B cell (primary cell): Measurements from ENCODE around the gene CALN1. TPM values are rescaled to one million over a fixed set of nuclear protein-coding genes. Genes with fewer than 3 reads are reported as not detected.

ENCODE experiments used
- ATAC-seq: fragments of 200-7000 bp; cut with Tn5 transposase; one replicate; pipeline ENCODE4 v1.10.0; 2021; ENCODE audit warnings: low read depth, mild to moderate bottlenecking, moderate number of reproducible peaks, moderate library complexity
- CTCF ChIA-PET: fragments of 350-600 bp; sonication (Branson Sonifier 250); formaldehyde crosslinking; loops from one replicate; lab custom pipeline; 2021; ENCODE audit warnings: antibody characterized with exemption, inconsistent platforms; lab: Charles Lee
- POLR2A ChIA-PET: fragments of 350-600 bp; sonication (Branson Sonifier 250); formaldehyde crosslinking; loops from one replicate; lab custom pipeline; 2021; ENCODE audit warnings: antibody characterized with exemption; lab: Charles Lee
- DNase-seq: peaks from one replicate; pipeline ENCODE4 v3.0.0; 2013
- H2AFZ ChIP-seq: 2 replicates; pipeline ENCODE4 v1.6.1; 2012; ENCODE audit warnings: mild to moderate bottlenecking, low read depth, low read length; ENCODE audit not compliant: insufficient read depth, poor library complexity, severe bottlenecking
- H3K27ac ChIP-seq, 2 donors: 1 replicate in 1 of 2; 2 replicates in 1 of 2; pipeline ENCODE4 v1.5.1; 2012 to 2013; ENCODE audit warnings: low read length in 2 of 2, mild to moderate bottlenecking in 2 of 2, moderate library complexity in 1 of 2
- H3K27me3 ChIP-seq, 4 experiments: fragments of 200-600 bp in 1 of 4; sonication (generic) in 1 of 4; replicated peaks in 1 of 4; 1 replicate in 2 of 4; 2 replicates in 2 of 4; pipeline versions ENCODE4 v1.6.1 to v1.7.0; 2013 to 2016; ENCODE audit warnings: low read length in 3 of 4, mild to moderate bottlenecking in 2 of 4, mixed read lengths in 1 of 4, moderate library complexity in 1 of 4; ENCODE audit not compliant: insufficient read depth in 4 of 4, control insufficient read depth in 3 of 4; ENCODE audit errors: control extremely low read depth in 1 of 4
- H3K36me3 ChIP-seq, 2 experiments: replicated peaks in 1 of 2; 1 replicate in 1 of 2; 2 replicates in 1 of 2; pipeline versions ENCODE4 v1.6.1 to v1.7.1; 2013; ENCODE audit warnings: low read length in 1 of 2; ENCODE audit not compliant: insufficient read depth in 2 of 2, control insufficient read depth in 1 of 2; ENCODE audit errors: control extremely low read depth in 1 of 2, extremely low read depth in 1 of 2
- H3K4me1 ChIP-seq, 2 donors: fragments of 200-600 bp in 1 of 2; sonication (generic) in 1 of 2; 1 replicate in 1 of 2; 2 replicates in 1 of 2; pipeline versions ENCODE4 v1.5.1 to v1.6.1; 2013 to 2017; ENCODE audit warnings: low read length in 2 of 2; ENCODE audit not compliant: control insufficient read depth in 2 of 2, insufficient read depth in 2 of 2
- H3K4me2 ChIP-seq: replicated peaks from 2 replicates; pipeline ENCODE3; 2012; ENCODE audit warnings: mild to moderate bottlenecking, low read depth, low read length; ENCODE audit not compliant: poor library complexity, severe bottlenecking
- H3K4me3 ChIP-seq, 5 experiments: fragments of 200-600 bp in 1 of 5; sonication (generic) in 1 of 5; 1 replicate in 3 of 5; 2 replicates in 2 of 5; pipeline versions ENCODE4 v1.5.1 to v1.7.0; 2011 to 2016; ENCODE audit warnings: low read length in 4 of 5, mild to moderate bottlenecking in 4 of 5, low read depth in 2 of 5, control low read depth in 1 of 5, moderate library complexity in 1 of 5; ENCODE audit not compliant: insufficient read depth in 1 of 5; ENCODE audit errors: control extremely low read depth in 1 of 5, extremely low read depth in 1 of 5
- H3K79me2 ChIP-seq: fragments of 200-600 bp; sonication (generic); one replicate; pipeline ENCODE4 v1.6.0; 2016; ENCODE audit warnings: low read length; ENCODE audit not compliant: control insufficient read depth, insufficient read depth
- H3K9ac ChIP-seq: fragments of 200-600 bp; sonication (generic); 2 replicates; pipeline ENCODE4 v1.6.1; 2017; ENCODE audit warnings: mild to moderate bottlenecking, low read length, moderate library complexity
- H3K9me3 ChIP-seq, 3 donors: one replicate each; pipeline versions ENCODE4 v1.6.1 to v1.7.1; 2013; ENCODE audit warnings: low read length in 2 of 3; ENCODE audit not compliant: control insufficient read depth in 2 of 3, insufficient read depth in 1 of 3; ENCODE audit errors: control extremely low read depth in 1 of 3
- H4K20me1 ChIP-seq: 2 replicates; pipeline ENCODE4 v1.6.0; 2012; ENCODE audit warnings: mild to moderate bottlenecking, low read length; ENCODE audit not compliant: insufficient read depth, control insufficient read depth, poor library complexity, severe bottlenecking
- H3K27ac Mint-ChIP-seq: one replicate; pipeline ENCODE4 v1.8.0; 2021; ENCODE audit warnings: mixed read lengths
- H3K27me3 Mint-ChIP-seq: one replicate; pipeline ENCODE4 v1.8.0; 2021; ENCODE audit warnings: mixed read lengths
- H3K4me1 Mint-ChIP-seq: one replicate; pipeline ENCODE4 v1.8.0; 2021; ENCODE audit warnings: mixed read lengths
- H3K4me3 Mint-ChIP-seq: one replicate; pipeline ENCODE4 v1.8.0; 2021; ENCODE audit warnings: mixed read lengths
- H3K9me3 Mint-ChIP-seq: one replicate; pipeline ENCODE4 v1.8.0; 2022; ENCODE audit warnings: mixed read lengths; ENCODE audit not compliant: insufficient read depth
- EZH2 ChIP-seq: IDR thresholded peaks from 2 replicates; pipeline ENCODE4 v1.6.1; 2012; ENCODE audit warnings: borderline replicate concordance, low read depth, mild to moderate bottlenecking, moderate library complexity, low read length; ENCODE audit not compliant: insufficient read depth, poor library complexity, severe bottlenecking
- WGBS: methylation state at CpG from one replicate; pipeline ENCODE4 v1.1.5; 2013; ENCODE audit warnings: missing lambda C conversion rate; ENCODE audit not compliant: insufficient coverage; 5-methylcytosine and 5-hydroxymethylcytosine counted together
- intact Hi-C: fragments of 100-400 bp; cut with micrococcal nuclease; formaldehyde crosslinking; loops from one replicate; pipeline ENCODE4 v1.10.0; 2022
- polyA plus RNA-seq: library from polyadenylated mRNA; depleted of rRNA; stranded (reverse); fragments of >200 nt; gene quantifications from 2 replicates; pipeline ENCODE4 v1.2.3, GENCODE V29; 2012
- total RNA-seq, 2 donors: library from RNA; stranded (reverse); fragments of 120-200 nt in 1 of 2; gene quantifications; 1 replicate in 1 of 2; 2 replicates in 1 of 2; pipeline versions ENCODE4 v1.2.3 to v1.2.4, GENCODE V29; 2013 to 2022
- TF ChIP-seq, protein P1 (sequence below): fragments of 200-600 bp; IDR thresholded peaks from one replicate; pipeline ENCODE4 v1.8.0; 2022; ENCODE audit warnings: antibody characterized with exemption, mild to moderate bottlenecking

Gene CALN1
- total and polyA plus RNA-seq, 2 donors (not counting 1 experiment from before 2014, with no cell fraction given), result not detected

DNA sequence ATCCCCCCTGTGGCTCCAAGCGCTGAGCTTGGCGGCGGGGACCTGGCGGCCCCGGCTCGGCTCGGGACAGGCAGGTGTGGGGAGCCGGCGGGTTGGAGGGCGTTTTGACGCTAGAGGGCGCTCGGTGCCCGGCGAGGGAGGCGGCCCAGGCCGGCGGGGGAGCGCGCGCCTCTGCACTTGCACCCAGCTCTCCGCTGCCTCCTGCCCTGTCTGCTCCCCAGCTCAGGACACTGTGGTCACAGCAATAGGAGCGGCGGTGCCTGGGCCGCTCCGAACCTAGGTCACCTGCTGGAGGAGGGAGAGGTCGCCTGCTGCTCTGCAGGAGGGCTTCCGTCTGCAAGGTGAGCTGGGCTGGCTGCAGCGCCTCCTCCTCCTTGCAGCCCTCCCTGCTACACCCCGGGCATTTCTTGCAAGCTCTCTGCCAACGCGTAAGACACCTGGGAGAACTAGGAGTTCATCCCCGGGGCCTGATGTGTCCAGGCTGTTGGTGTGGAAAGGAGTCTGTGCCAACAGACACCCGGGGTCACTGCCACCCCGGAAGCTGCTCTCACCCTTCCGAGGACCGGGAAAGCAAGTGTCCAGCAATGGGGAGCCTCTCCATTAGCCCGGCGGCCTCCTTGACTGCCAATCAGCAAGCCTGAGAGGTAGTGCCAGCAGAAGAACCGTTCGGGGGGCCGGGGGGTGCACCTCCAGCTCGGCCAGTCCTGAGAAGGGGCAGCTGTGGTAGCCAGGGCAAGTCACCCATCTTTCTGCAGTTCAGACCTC is 659.8 kb downstream of the CALN1 start:
- Histone ChIP-seq H3K79me2 (no peaks in the 10 kb centered on the region), H3K27ac (no peak overlapping the region), H4K20me1 (no peaks in the 10 kb centered on the region), H2AFZ (no peak overlapping the region), H3K9ac (no peak overlapping the region), H3K9me3 (peaks cover 0 to 14% (median 0%) of the 10 kb centered on the region in 3 donors), H3K4me1 (no peaks in the 10 kb centered on the region), H3K36me3 (no peaks in the 10 kb centered on the region), H3K4me2 (no peak overlapping the region), H3K4me3 (no peak overlapping the region), H3K27me3 (peaks cover 0 to 6% (median 0%) of the 10 kb centered on the region in 4 experiments)
- intact Hi-C loops, result no loop called here
- ChIA-PET POLR2A (no interaction called here), CTCF (interaction anchor here (0.6 to 1.1 kb wide), 3 partner anchors 13 to 80 kb away, joined by 3 to 4 read pairs (median 4); no protein-coding TSS in a partner anchor)
- no peak overlapping the region for H3K27ac Mint-ChIP-seq
- TF ChIP-seq, protein P1, sequence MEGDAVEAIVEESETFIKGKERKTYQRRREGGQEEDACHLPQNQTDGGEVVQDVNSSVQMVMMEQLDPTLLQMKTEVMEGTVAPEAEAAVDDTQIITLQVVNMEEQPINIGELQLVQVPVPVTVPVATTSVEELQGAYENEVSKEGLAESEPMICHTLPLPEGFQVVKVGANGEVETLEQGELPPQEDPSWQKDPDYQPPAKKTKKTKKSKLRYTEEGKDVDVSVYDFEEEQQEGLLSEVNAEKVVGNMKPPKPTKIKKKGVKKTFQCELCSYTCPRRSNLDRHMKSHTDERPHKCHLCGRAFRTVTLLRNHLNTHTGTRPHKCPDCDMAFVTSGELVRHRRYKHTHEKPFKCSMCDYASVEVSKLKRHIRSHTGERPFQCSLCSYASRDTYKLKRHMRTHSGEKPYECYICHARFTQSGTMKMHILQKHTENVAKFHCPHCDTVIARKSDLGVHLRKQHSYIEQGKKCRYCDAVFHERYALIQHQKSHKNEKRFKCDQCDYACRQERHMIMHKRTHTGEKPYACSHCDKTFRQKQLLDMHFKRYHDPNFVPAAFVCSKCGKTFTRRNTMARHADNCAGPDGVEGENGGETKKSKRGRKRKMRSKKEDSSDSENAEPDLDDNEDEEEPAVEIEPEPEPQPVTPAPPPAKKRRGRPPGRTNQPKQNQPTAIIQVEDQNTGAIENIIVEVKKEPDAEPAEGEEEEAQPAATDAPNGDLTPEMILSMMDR, result peak; percentile 23
- no peak for TF ChIP-seq EZH2
- H3K27me3 Mint-ChIP-seq, result peaks cover 17% of the 10 kb centered on the region
- DNase-seq, result no peak
- H3K4me1 Mint-ChIP-seq, result no peaks in the 10 kb centered on the region
- no peak for ATAC-seq
- peaks cover 4% of the 10 kb centered on the region for H3K9me3 Mint-ChIP-seq
- no peak overlapping the region for H3K4me3 Mint-ChIP-seq
- 19% methylated on average over 37 of the region's 43 CpGs for WGBS

DNA sequence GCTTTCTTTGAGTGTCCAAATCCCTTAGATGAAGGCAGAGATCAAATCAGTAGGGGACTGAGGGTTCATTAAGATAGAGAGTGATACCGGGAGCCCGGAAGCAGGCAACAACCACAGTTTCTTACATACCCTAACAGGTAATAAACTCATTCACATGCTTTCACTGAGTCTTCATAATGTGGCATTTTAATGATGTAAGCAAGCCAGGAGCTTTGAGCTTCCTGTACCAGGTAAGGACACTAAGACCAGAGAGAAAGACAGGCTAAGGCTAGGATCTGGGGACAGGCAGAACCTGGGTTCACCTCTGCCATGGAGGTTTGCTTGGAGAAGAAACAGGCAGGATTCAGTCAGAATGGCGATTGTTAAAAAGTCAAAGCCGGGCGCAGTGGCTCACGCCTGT is 661.8 kb downstream of the CALN1 start:
- H3K4me1 Mint-ChIP-seq, result no peaks in the 10 kb centered on the region
- ATAC-seq, result no peak
- Histone ChIP-seq H3K4me2 (no peak overlapping the region), H3K27me3 (peaks cover 0 to 6% (median 0%) of the 10 kb centered on the region in 4 experiments), H3K27ac (no peak overlapping the region), H3K9ac (no peak overlapping the region), H4K20me1 (no peaks in the 10 kb centered on the region), H2AFZ (no peak overlapping the region), H3K9me3 (peaks cover 0 to 14% (median 0%) of the 10 kb centered on the region in 3 donors), H3K36me3 (no peaks in the 10 kb centered on the region), H3K4me1 (no peaks in the 10 kb centered on the region), H3K4me3 (no peak overlapping the region), H3K79me2 (no peaks in the 10 kb centered on the region)
- no peaks in the 10 kb centered on the region for H3K9me3 Mint-ChIP-seq
- no peak for TF ChIP-seq EZH2
- TF ChIP-seq, protein P1, result no peak
- CTCF ChIA-PET, result no interaction called here
- intact Hi-C loops, result no loop called here
- DNase-seq, result no peak
- POLR2A ChIA-PET, result no interaction called here
- H3K27me3 Mint-ChIP-seq, result peaks cover 17% of the 10 kb centered on the region
- H3K27ac Mint-ChIP-seq, result no peak overlapping the region
- WGBS, result 100% methylated on average over 4 of the region's 6 CpGs
- no peak overlapping the region for H3K4me3 Mint-ChIP-seq
